Peyer's patch (tissue), 4 donors: ENCODE data around the gene BOC. TPM values are rescaled to one million over a fixed set of nuclear protein-coding genes. Genes with fewer than 3 reads are reported as not detected.

Experiments used
- DNase-seq, 3 donors: peaks; one replicate each; pipeline ENCODE4 v3.0.0-alpha.2; 2017 to 2019
- H3K27ac ChIP-seq, 4 donors: fragments of 200-600 bp; sonication (generic); one replicate each; pipeline ENCODE4 v1.5.1; 2016 to 2019
- H3K27me3 ChIP-seq, 2 donors: fragments of 200-600 bp; sonication (generic); one replicate each; pipeline ENCODE4 v1.5.1; 2019
- H3K36me3 ChIP-seq, 3 donors: fragments of 200-600 bp; sonication (generic); one replicate each; pipeline ENCODE4 v1.5.1; 2016 to 2019
- H3K4me1 ChIP-seq, 4 donors: fragments of 200-600 bp; sonication (generic); one replicate each; pipeline ENCODE4 v1.5.1; 2016 to 2019
- H3K4me3 ChIP-seq, 4 donors: fragments of 200-600 bp; sonication (generic); 1 replicate in 3 of 4; 2 replicates in 1 of 4; pipeline ENCODE4 v1.5.1; 2016 to 2019; ENCODE audit warnings: mild to moderate bottlenecking in 1 of 4
- H3K9me3 ChIP-seq, 4 donors: fragments of 200-600 bp; sonication (generic); one replicate each; pipeline ENCODE4 v1.5.1; 2016 to 2019; ENCODE audit warnings: mild to moderate bottlenecking in 1 of 4
- CTCF ChIP-seq, 6 experiments: fragments of 450-650 bp in 4 of 6; fragments of 200-600 bp in 2 of 6; sonication (generic) in 1 of 6; IDR thresholded peaks; one replicate each; pipeline ENCODE4 v1.5.1; 2017 to 2019; ENCODE audit warnings: antibody characterized with exemption in 6 of 6, mild to moderate bottlenecking in 3 of 6, moderate library complexity in 1 of 6
- POLR2A ChIP-seq, 2 donors: fragments of 450-650 bp; IDR thresholded peaks; one replicate each; pipeline ENCODE4 v1.5.1; 2017; ENCODE audit warnings: antibody characterized with exemption in 2 of 2, mild to moderate bottlenecking in 2 of 2, moderate library complexity in 2 of 2
- total RNA-seq, 4 donors: library from RNA; depleted of rRNA; stranded (reverse); fragments of >200 nt; gene quantifications; one replicate each; pipeline ENCODE4 v1.1.0, GENCODE V29; 2016

Gene BOC
- total RNA-seq, 4 donors from 2014 or later, result 4.2 to 31.4 (median 13.2) TPM

GRCh38 chr3:113234028-113234427 lies 22.7 kb downstream of the BOC start:
- Histone ChIP-seq H3K4me1 (peaks cover 0 to 9% (median 0%) of the 10 kb centered on the region in 4 donors), H3K27ac (peak overlapping the region in 1 of 4 donors; percentile 56)

GRCh38 chr3:113234688-113235260 lies 23.4 kb downstream of the BOC start:
- TF ChIP-seq CTCF (IDR thresholded peaks at IDR 0.05) (no peak), POLR2A (IDR thresholded peaks at IDR 0.05) (no peak)

More at GRCh38 chr3:113234028-113234427, 22.7 kb downstream of the BOC start:
- TF ChIP-seq POLR2A (IDR thresholded peaks at IDR 0.05) (no peak), CTCF (IDR thresholded peaks at IDR 0.05) (no peak)
- H3K36me3 ChIP-seq, result no peaks in the 10 kb centered on the region
- DNase-seq, result no peak
- H3K9me3 ChIP-seq, result no peaks in the 10 kb centered on the region
- no peak overlapping the region for H3K4me3 ChIP-seq
- no peaks in the 10 kb centered on the region for H3K27me3 ChIP-seq

GRCh38 chr3:113238503-113238902 lies 27.1 kb downstream of the BOC start:
- H3K9me3 ChIP-seq, result no peaks in the 10 kb centered on the region
- H3K27me3 ChIP-seq, result no peaks in the 10 kb centered on the region
- DNase-seq, result no peak
- no peak for TF ChIP-seq POLR2A (IDR thresholded peaks at IDR 0.05)
- no peak for TF ChIP-seq CTCF (IDR thresholded peaks at IDR 0.05)
- no peaks in the 10 kb centered on the region for H3K36me3 ChIP-seq
- no peak overlapping the region for H3K27ac ChIP-seq
- peaks cover 0 to 9% (median 0%) of the 10 kb centered on the region in 4 donors for H3K4me1 ChIP-seq
- no peak overlapping the region for H3K4me3 ChIP-seq

More at GRCh38 chr3:113234688-113235260, 23.4 kb downstream of the BOC start:
- Histone ChIP-seq H3K27me3 (no peaks in the 10 kb centered on the region), H3K36me3 (no peaks in the 10 kb centered on the region), H3K27ac (peak overlapping the region in 2 of 4 donors; percentile 32 to 56), H3K9me3 (no peaks in the 10 kb centered on the region), H3K4me1 (peaks cover 0 to 9% (median 0%) of the 10 kb centered on the region in 4 donors), H3K4me3 (no peak overlapping the region)
- DNase-seq, result no peak

- H3K4me3 ChIP-seq, result no peak overlapping the region
- no peaks in the 10 kb centered on the region for H3K9me3 ChIP-seq
- no peaks in the 10 kb centered on the region for H3K27me3 ChIP-seq
- TF ChIP-seq POLR2A (IDR thresholded peaks at IDR 0.05), result no peak
- TF ChIP-seq CTCF (IDR thresholded peaks at IDR 0.05), result no peak
- no peak for DNase-seq
- no peaks in the 10 kb centered on the region for H3K4me1 ChIP-seq
- peak overlapping the region in 2 of 4 donors; percentile 43 to 44 for H3K27ac ChIP-seq
- H3K36me3 ChIP-seq, result no peaks in the 10 kb centered on the region
Measured at GRCh38 chr3:113240841-113241240, 29.5 kb downstream of the BOC start.

GRCh38 chr3:113241292-113242095 lies 30.1 kb downstream of the BOC start:
- Histone ChIP-seq H3K4me3 (no peak overlapping the region), H3K36me3 (no peaks in the 10 kb centered on the region), H3K4me1 (no peaks in the 10 kb centered on the region), H3K27ac (peak overlapping the region in 2 of 4 donors; percentile 43 to 44), H3K27me3 (no peaks in the 10 kb centered on the region), H3K9me3 (no peaks in the 10 kb centered on the region)
- no peak for DNase-seq
- no peak for TF ChIP-seq POLR2A (IDR thresholded peaks at IDR 0.05)
- no peak for TF ChIP-seq CTCF (IDR thresholded peaks at IDR 0.05)
